GM03348 (cell line): ENCODE measurements around the gene OGDH.
"Not testable (repeated sequence)": the region's sequence is repeated elsewhere in the genome, so short reads cannot be mapped to it uniquely, and the experiment has no call there.

Experiments used
- DNase-seq: peaks from one replicate; pipeline ENCODE4 v3.0.0; 2012; ENCODE audit warnings: low spot score

Gene OGDH

GRCh38 chr7:44706788-44707557 is 100.5 kb downstream of the OGDH start:
- no peak for DNase-seq

DNA sequence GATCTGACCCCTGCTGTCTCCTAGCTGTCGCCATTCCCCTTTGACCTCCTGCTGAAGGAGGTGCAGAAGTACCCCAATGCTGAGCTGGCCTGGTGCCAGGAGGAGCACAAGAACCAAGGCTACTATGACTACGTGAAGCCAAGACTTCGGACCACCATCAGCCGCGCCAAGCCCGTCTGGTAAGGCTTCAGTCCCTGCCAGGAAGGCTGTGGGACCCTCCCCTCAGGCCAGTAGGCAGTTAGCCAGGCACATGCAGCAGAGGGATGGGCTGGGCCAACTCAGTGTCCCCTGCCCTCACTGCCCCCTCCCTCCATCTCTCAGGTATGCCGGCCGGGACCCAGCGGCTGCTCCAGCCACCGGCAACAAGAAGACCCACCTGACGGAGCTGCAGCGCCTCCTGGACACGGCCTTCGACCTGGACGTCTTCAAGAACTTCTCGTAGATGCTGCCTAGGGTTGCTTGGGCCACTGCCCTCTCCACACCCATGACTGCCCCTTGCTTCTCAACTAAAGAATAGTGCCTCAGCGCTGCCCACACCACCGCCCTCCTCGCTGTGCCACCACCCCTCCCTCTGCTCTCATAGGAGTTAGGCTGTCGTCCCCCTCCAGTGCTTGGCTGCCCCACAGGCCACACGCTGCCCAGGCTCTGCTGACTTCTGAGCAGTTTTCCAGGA is 101.3 kb downstream of the OGDH start:
- DNase-seq = no peak

GRCh38 chr7:44709011-44709915 is 102.8 kb downstream of the OGDH start:
- no peak for DNase-seq

GRCh38 chr7:44709945-44710596 is 103.6 kb downstream of the OGDH start:
- DNase-seq = no peak

DNA sequence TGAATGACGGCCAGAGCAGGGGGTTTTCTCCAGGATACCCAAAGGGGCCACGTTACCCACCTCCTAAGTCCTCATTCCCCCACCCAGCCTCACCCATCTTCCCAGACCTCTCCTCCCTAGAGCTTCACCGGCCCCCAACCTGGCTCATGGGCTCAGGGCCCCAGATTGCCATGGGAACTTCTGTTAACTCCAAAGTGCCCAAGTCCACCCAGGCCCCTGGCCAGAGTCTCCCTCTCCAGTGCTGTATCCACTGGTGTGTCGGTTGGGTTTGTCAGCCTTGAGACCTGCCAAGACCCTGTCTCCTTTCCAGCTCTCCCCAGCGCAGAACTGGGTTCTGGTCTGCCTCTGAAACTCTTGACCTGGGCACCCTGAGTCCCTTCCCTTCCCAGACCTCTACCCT is 105.1 kb downstream of the OGDH start:
- no peak for DNase-seq

GRCh38 chr7:44712012-44712411 is 105.6 kb downstream of the OGDH start:
- DNase-seq = no peak

DNA sequence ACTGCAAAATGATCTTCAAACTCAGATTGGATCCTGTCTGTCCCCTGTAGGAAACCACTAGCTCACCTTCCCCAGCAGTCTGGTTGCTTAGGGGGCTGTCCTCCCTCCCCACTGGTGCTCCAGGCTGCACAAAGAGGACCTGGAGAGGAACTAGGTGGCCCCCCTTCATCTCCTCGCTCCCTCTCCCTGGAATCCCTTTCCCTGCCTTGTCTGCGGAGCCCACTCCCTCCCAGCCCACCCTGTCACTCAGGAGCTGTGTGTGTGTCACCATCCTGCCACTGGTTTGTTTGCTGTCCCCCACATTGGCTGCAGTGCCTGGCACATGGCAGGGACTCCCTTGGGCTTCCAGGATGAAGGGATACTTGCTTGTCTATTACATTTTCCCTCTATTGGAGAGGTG is 106.7 kb downstream of the OGDH start:
- DNase-seq = no peak

DNA sequence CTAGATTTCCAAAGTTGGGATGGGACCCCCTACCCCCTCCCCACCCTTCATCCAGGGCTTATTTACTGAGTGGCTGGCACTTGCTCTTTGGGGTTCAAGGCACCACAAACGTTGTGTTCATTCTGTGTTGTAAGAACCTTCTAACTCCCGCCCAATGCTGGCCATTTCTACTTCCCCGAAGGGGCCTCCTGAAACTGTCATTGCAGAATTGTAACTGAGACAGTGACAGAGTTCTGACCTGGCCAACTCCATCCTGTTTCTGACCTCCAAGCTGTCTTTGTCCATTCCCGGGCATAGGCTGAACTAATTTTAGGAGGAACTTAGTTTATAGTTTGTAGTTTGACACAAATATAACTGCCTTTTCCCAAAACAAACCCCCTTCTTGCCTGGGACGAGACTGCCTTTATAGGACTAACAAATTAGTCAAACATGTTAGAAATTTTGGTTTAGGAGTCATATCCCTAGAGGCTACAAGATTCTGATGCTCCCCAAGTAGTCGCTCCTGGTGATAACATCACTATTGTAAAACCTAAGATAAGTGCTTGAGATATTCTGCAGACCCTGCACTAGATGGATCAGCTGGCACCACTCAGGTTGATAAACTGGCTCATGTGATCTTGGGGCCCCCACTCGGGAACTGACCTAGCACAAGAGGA is 107.4 kb downstream of the OGDH start:
- DNase-seq = no peak

GRCh38 chr7:44716205-44716604 is 109.8 kb downstream of the OGDH start:
- no peak for DNase-seq

DNA sequence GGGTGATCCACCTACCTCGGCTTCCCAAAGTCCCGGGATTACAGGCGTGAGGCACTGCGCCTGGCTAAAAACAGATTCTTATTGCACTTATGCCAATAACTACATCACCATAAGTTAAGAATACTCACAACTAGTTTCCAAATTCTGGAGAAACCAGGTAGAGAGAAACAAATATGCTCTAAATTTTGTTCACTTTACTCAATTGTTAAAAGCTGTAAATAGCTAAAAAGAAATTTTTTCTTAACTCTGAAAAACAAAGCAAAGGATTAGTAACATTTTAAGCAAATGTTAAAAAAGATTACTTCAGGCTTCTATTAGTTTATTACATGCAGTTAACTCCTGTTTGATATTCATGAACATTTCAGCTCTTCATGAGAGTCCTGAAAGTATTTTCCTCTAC is 113.9 kb downstream of the OGDH start:
- no peak for DNase-seq

GRCh38 chr7:44724276-44724675 is 117.8 kb downstream of the OGDH start:
- DNase-seq = no peak

DNA sequence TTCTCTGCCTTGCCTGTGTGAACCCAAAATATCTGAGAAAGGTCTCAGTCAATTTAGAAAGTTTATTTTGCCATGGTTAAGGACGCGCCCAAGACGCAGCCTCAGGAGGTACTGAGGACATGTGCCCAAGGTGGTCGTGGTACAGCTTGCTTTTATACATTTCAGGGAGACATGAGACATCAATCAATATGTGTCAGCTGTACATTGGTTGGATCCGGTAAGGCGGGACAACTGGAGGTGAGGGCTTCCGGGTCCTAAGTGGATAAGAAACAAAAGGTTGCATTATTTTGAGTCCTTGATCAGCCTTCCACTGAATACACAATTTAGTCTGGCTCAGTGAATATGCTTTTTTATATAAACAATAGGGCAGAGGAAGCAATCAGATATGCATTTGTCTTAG is 119.8 kb downstream of the OGDH start:
- not testable (repeated sequence) for DNase-seq

GRCh38 chr7:44727158-44727936 is 120.9 kb downstream of the OGDH start:
- peak; percentile 69 for DNase-seq

GRCh38 chr7:44727937-44728262 is 121.5 kb downstream of the OGDH start:
- DNase-seq = no peak

- no peak for DNase-seq
Observed at GRCh38 chr7:44729949-44730590, 123.6 kb downstream of the OGDH start.

DNA sequence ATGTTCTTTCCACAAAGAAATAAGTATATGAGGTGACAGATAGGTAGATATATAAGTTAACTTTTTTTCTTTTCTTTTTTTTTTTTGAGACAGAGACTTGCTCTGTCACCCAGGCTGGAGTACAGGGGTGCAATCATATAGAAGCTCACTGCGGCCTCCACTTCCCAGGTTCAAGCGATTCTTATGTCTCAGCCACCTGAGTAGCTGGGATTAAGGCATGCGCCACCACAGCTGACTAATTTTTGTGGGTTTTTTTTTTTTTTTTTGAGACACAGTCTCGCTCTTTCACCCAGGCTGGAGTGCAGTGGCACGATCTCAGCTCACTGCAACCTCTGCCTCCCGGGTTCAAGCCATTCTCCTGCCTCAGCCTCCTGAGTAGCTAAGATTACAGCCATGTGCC is 126.5 kb downstream of the OGDH start:
- not testable (repeated sequence) for DNase-seq

GRCh38 chr7:44733708-44734481 is 127.5 kb downstream of the OGDH start:
- DNase-seq = no peak

DNA sequence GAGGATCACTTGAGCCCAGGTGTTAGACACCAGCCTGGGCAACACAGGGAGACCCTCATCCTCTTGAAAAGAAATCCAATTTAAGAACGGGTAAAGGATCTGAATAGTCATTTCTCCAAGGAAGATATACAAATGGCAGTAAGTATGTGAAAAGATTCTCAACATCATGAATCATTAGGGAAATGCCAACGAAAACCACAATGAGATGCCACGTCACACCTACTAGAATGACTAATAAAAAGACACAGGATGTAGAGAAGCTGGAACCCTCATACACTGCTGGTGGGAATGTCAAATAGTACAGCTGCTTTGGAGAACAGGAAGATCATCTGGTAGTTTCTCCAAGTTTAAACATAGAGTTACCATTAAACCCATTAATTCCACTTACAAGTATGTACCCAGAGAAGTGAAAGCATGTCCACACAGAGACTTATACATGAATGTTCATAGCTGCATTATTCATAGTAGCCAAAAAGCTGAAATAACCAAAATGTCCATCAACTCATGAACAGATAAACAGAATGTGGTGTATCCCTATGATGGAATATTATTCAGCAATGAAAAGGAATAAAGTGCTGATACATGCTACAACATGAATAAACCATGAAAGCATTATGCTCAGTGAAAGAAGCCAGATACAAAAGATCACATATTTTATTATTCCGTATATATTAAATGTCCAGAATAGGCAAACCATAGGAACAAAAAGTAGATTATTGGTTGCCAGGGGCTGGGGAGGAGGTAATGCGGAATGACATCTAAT is 129.2 kb downstream of the OGDH start:
- peak; percentile 71 for DNase-seq

GRCh38 chr7:44736896-44737295 is 130.5 kb downstream of the OGDH start:
- no peak for DNase-seq
